SK-N-SH (cell line): ENCODE measurements around the gene TM2D3. TPM values are rescaled to one million over a fixed set of nuclear protein-coding genes. Genes with fewer than 3 reads are reported as not detected.

Experiments used
- CTCF ChIA-PET: fragments of 300-600, 350-600 bp; formaldehyde crosslinking; extraction: SDS; loops from one replicate; lab custom pipeline; 2021; lab: Yijun Ruan, JAX
- POLR2A ChIA-PET: fragments of 350-600 bp; sonication (Branson Sonifier 250); formaldehyde crosslinking; extraction: SDS; loops from one replicate; lab custom pipeline; 2020; ENCODE audit warnings: antibody characterized with exemption, inconsistent platforms; lab: Yijun Ruan, JAX
- DNase-seq: peaks from one replicate; pipeline ENCODE4 v3.0.0; 2012
- H2AFZ ChIP-seq: fragments of 200-600 bp; sonication (generic); 2 replicates; pipeline ENCODE4 v1.8.1; 2016; ENCODE audit warnings: antibody characterized with exemption, mild to moderate bottlenecking, low read depth
- H3F3A ChIP-seq: fragments of 200-600 bp; sonication (generic); replicated peaks from 2 replicates; pipeline ENCODE3; 2016; ENCODE audit warnings: antibody characterized with exemption, mild to moderate bottlenecking; ENCODE audit not compliant: insufficient read depth
- H3K27ac ChIP-seq, 2 experiments: fragments of 200-500 bp in 1 of 2; fragments of 200-600 bp in 1 of 2; sonication (Bioruptor generic) in 1 of 2; sonication (generic), shearing (Covaris generic) in 1 of 2; 2 replicates each; pipeline versions ENCODE4 v1.5.1 to v1.6.1; 2014 to 2016; ENCODE audit warnings: low read depth in 2 of 2, inconsistent platforms in 1 of 2, low read length in 1 of 2, mild to moderate bottlenecking in 1 of 2, mixed read lengths in 1 of 2
- H3K27me3 ChIP-seq: fragments of 200-600 bp; sonication (generic), shearing (Covaris generic); 2 replicates; pipeline ENCODE4 v1.6.1; 2016; ENCODE audit warnings: mixed run types; ENCODE audit not compliant: insufficient read depth
- H3K36me3 ChIP-seq, 2 experiments: fragments of 200-500 bp in 1 of 2; fragments of 200-600 bp in 1 of 2; sonication (Bioruptor generic) in 1 of 2; sonication (generic) in 1 of 2; replicated peaks in 1 of 2; 2 replicates each; pipeline versions ENCODE3 to v1.5.1; 2014 to 2016; ENCODE audit warnings: low read length in 1 of 2, mild to moderate bottlenecking in 1 of 2; ENCODE audit not compliant: insufficient read depth in 2 of 2, control insufficient read depth in 1 of 2
- H3K4me1 ChIP-seq, 2 experiments: fragments of 200-500 bp in 1 of 2; fragments of 200-600 bp in 1 of 2; sonication (Bioruptor generic) in 1 of 2; sonication (generic), shearing (Covaris generic) in 1 of 2; 2 replicates each; pipeline versions ENCODE4 v1.5.1 to v1.6.1; 2014 to 2016; ENCODE audit warnings: low read depth in 1 of 2, low read length in 1 of 2, mixed run types in 1 of 2; ENCODE audit not compliant: insufficient read depth in 2 of 2, control insufficient read depth in 1 of 2
- H3K4me2 ChIP-seq: fragments of 200-600 bp; sonication (generic), shearing (Covaris generic); 2 replicates; pipeline ENCODE4 v1.6.1; 2017; ENCODE audit warnings: mixed run types
- H3K4me3 ChIP-seq, 2 experiments: fragments of 200-500 bp in 1 of 2; fragments of 200-600 bp in 1 of 2; sonication (Bioruptor generic) in 1 of 2; sonication (generic), shearing (Covaris generic) in 1 of 2; 2 replicates each; pipeline versions ENCODE4 v1.5.1 to v1.8.1; 2014 to 2016; ENCODE audit warnings: low read depth in 2 of 2, inconsistent platforms in 1 of 2, low read length in 1 of 2, mild to moderate bottlenecking in 1 of 2, mixed read lengths in 1 of 2, moderate library complexity in 1 of 2
- H3K79me2 ChIP-seq: fragments of 200-600 bp; sonication (generic); 2 replicates; pipeline ENCODE4 v1.8.1; 2017; ENCODE audit warnings: mild to moderate bottlenecking; ENCODE audit not compliant: insufficient read depth
- H3K9ac ChIP-seq: fragments of 200-600 bp; sonication (generic); 2 replicates; pipeline ENCODE4 v1.6.1; 2017; ENCODE audit warnings: mixed run types
- H3K9me2 ChIP-seq: fragments of 200-600 bp; sonication (generic); 2 replicates; pipeline ENCODE4 v1.6.1; 2017; ENCODE audit warnings: mixed run types
- H3K9me3 ChIP-seq: fragments of 200-600 bp; sonication (generic); 2 replicates; pipeline ENCODE4 v1.6.1; 2017; ENCODE audit warnings: mixed run types, mild to moderate bottlenecking, moderate library complexity
- H4K20me1 ChIP-seq: fragments of 200-600 bp; sonication (generic); 2 replicates; pipeline ENCODE4 v1.6.1; 2017; ENCODE audit warnings: mild to moderate bottlenecking, mixed run types; ENCODE audit not compliant: insufficient read depth
- CTCF ChIP-seq: fragments of 200-600 bp; sonication (generic); IDR thresholded peaks from 2 replicates; pipeline ENCODE4 v1.6.1; 2017; ENCODE audit warnings: antibody characterized with exemption, mild to moderate bottlenecking, moderate library complexity
- ELF1 ChIP-seq: IDR thresholded peaks from 2 replicates; pipeline ENCODE4 v1.4.0; 2012
- FOXJ3 ChIP-seq: sonication (generic); formaldehyde crosslinking; IDR thresholded peaks from 2 replicates; pipeline ENCODE4 v1.5.1; 2020; ENCODE audit warnings: mild to moderate bottlenecking, missing genetic modification reagents
- GABPA ChIP-seq: IDR thresholded peaks from 2 replicates; pipeline ENCODE4 v1.4.0; 2012; ENCODE audit warnings: low read depth, mild to moderate bottlenecking
- GATA2 ChIP-seq: sonication (generic); formaldehyde crosslinking; IDR thresholded peaks from 2 replicates; pipeline ENCODE4 v1.5.0; 2020; ENCODE audit warnings: mild to moderate bottlenecking, missing genetic modification reagents
- JUND ChIP-seq: IDR thresholded peaks from 2 replicates; pipeline ENCODE4 v1.4.0; 2012
- MEF2A ChIP-seq: IDR thresholded peaks from 2 replicates; pipeline ENCODE4 v1.4.0; 2012; ENCODE audit warnings: low read depth, borderline replicate concordance
- MXI1 ChIP-seq: IDR thresholded peaks from 2 replicates; pipeline ENCODE4 v1.6.1; 2012; ENCODE audit warnings: mild to moderate bottlenecking, low read depth, low read length, improper control_type of control experiment
- PBX3 ChIP-seq: IDR thresholded peaks from 2 replicates; pipeline ENCODE4; 2012
- POLR2AphosphoS5 ChIP-seq: IDR thresholded peaks from 2 replicates; pipeline ENCODE4 v1.6.1; 2012; ENCODE audit warnings: low read depth, low read length
- RAD21 ChIP-seq: IDR thresholded peaks from 2 replicates; pipeline ENCODE4 v1.6.1; 2012; ENCODE audit warnings: mild to moderate bottlenecking, low read length
- REST ChIP-seq: IDR thresholded peaks from 2 replicates; pipeline ENCODE4 v1.6.1; 2012; ENCODE audit warnings: mild to moderate bottlenecking, low read depth, low read length, moderate library complexity
- RFX5 ChIP-seq: IDR thresholded peaks from 2 replicates; pipeline ENCODE4 v1.6.1; 2012; ENCODE audit warnings: mild to moderate bottlenecking, improper control_type of control experiment, low read length
- RXRA ChIP-seq: IDR thresholded peaks from 2 replicates; pipeline ENCODE4 v1.4.0; 2012; ENCODE audit warnings: low read depth, mild to moderate bottlenecking, borderline replicate concordance
- TCF12 ChIP-seq: IDR thresholded peaks from 2 replicates; pipeline ENCODE4 v1.4.0; 2012
- TEAD4 ChIP-seq: IDR thresholded peaks from 2 replicates; pipeline ENCODE4 v1.4.0; 2012; ENCODE audit warnings: mild to moderate bottlenecking, borderline replicate concordance; ENCODE audit not compliant: insufficient read depth
- USF1 ChIP-seq: IDR thresholded peaks from 2 replicates; pipeline ENCODE4 v1.4.0; 2012; ENCODE audit warnings: low read depth, borderline replicate concordance
- YY1 ChIP-seq: IDR thresholded peaks from 2 replicates; pipeline ENCODE4 v1.4.0; 2012; ENCODE audit warnings: low read depth, mild to moderate bottlenecking
- ZBTB33 ChIP-seq: IDR thresholded peaks from 2 replicates; pipeline ENCODE4 v1.4.0; 2012; ENCODE audit warnings: low read depth, borderline replicate concordance
- WGBS: methylation state at CpG from one replicate; pipeline ENCODE4 v1.1.6; 2017; ENCODE audit warnings: low lambda C conversion rate; 5-methylcytosine and 5-hydroxymethylcytosine counted together
- polyA plus RNA-seq, 3 experiments: library from polyadenylated mRNA; depleted of rRNA; stranded (reverse); fragments of >200 nt; gene quantifications; 2 replicates each; pipeline ENCODE4 v1.2.3, GENCODE V29; 2012

TM2D3 gene
- polyA plus RNA-seq, 1 of the 3 experiments (the other 2 are of a cell fraction): 73.3 TPM

GRCh38 chr15:101625184-101625583 lies 27.0 kb downstream of the TM2D3 start:
- Histone ChIP-seq H3K36me3 (peaks cover 0 to 3% of the 10 kb centered on the region in 2 experiments), H3K4me3 (no peak overlapping the region), H3K27ac (no peak overlapping the region), H3K9me3 (peaks cover 5% of the 10 kb centered on the region), H3K4me1 (peaks cover 0 to 5% of the 10 kb centered on the region in 2 experiments; a peak in 1 of 4 replicates), H3F3A (no peaks in the 10 kb centered on the region), H3K9ac (no peak overlapping the region), H3K79me2 (no peaks in the 10 kb centered on the region), H3K4me2 (no peak overlapping the region), H2AFZ (no peak overlapping the region), H3K9me2 (no peaks in the 10 kb centered on the region)
- no peak for DNase-seq
- 83% methylated on average over 1 of the region's 1 CpG for WGBS
- ChIA-PET POLR2A (no interaction called here), CTCF (interaction anchor here (0.7 to 1.4 kb wide), 2 partner anchors 9 to 16 kb away, joined by 3 to 4 read pairs; no protein-coding TSS in a partner anchor)
- TF ChIP-seq GATA2 (CRISPR knock-in tag) (no peak), TEAD4 (no peak), FOXJ3 (CRISPR knock-in tag) (no peak), JUND (no peak), MEF2A (no peak), RXRA (no peak), GABPA (no peak), PBX3 (no peak), YY1 (no peak), TCF12 (no peak), POLR2AphosphoS5 (no peak), RAD21 (no peak), ZBTB33 (no peak), RFX5 (no peak)
- TF ChIP-seq, all 33 proteins: peak for 0
- H4K20me1 ChIP-seq: no peaks in the 10 kb centered on the region
- no peaks in the 10 kb centered on the region for H3K27me3 ChIP-seq

GRCh38 chr15:101623367-101624304 lies 28.5 kb downstream of the TM2D3 start:
- Histone ChIP-seq H3K36me3 (peaks cover 0 to 3% of the 10 kb centered on the region in 2 experiments), H3K4me2 (no peak overlapping the region), H3K4me3 (no peak overlapping the region), H3K27me3 (no peaks in the 10 kb centered on the region), H3K9me2 (no peaks in the 10 kb centered on the region), H4K20me1 (no peaks in the 10 kb centered on the region), H3F3A (no peaks in the 10 kb centered on the region), H3K9ac (no peak overlapping the region), H2AFZ (no peak overlapping the region), H3K27ac (no peak overlapping the region), H3K4me1 (peaks cover 0 to 15% of the 10 kb centered on the region in 2 experiments; a peak in 1 of 4 replicates), H3K79me2 (no peaks in the 10 kb centered on the region), H3K9me3 (peaks cover 5% of the 10 kb centered on the region)
- no peak for DNase-seq
- 89% methylated on average over 6 of the region's 6 CpGs for WGBS
- ChIA-PET POLR2A (no interaction called here), CTCF (interaction anchor here (1.2 kb wide), 1 partner anchor 18 kb away, joined by 6 read pairs; no protein-coding TSS in a partner anchor)
- no peak for TF ChIP-seq USF1
- no peak for TF ChIP-seq CTCF
- TF ChIP-seq REST: no peak
- TF ChIP-seq ELF1: no peak
- no peak for TF ChIP-seq MXI1
